ENCODE data around the gene LMX1B. TPM values are rescaled to one million over a fixed set of nuclear protein-coding genes. Genes with fewer than 3 reads are reported as not detected.

The LMX1B gene
- total and polyA plus RNA-seq, 2 of the 4 experiments (the other 2 are of a cell fraction): not detected

- Histone ChIP-seq H2AK9ac (replicated peaks; ENCODE audit: low read depth, low read length, poor library complexity) (no peak overlapping the region), H3K4me3 (ENCODE audit: insufficient read depth, low read depth, low read length) (no peak overlapping the region), H3K14ac (replicated peaks; ENCODE audit: low read depth, low read length) (no peak overlapping the region), H2AK5ac (ENCODE audit: low read depth, low read length) (no peak overlapping the region), H3K56ac (ENCODE audit: extremely low read depth, insufficient read depth, low read length) (no peak overlapping the region), H3K79me1 (ENCODE audit: low read depth in 1 of 2, low read length in 2 of 2) (no peaks in the 10 kb centered on the region), H3K36me3 (ENCODE audit: control insufficient read depth, insufficient read depth, low read length) (no peaks in the 10 kb centered on the region), H3K4me1 (ENCODE audit: control insufficient read depth, insufficient read depth, low read length) (no peaks in the 10 kb centered on the region), H3K27me3 (ENCODE audit: control insufficient read depth, insufficient read depth, low read length) (peaks cover 95% of the 10 kb centered on the region), H4K8ac (ENCODE audit: low read depth in 2 of 2, low read length in 2 of 2) (no peak overlapping the region), H4K91ac (ENCODE audit: insufficient read depth, low read depth, low read length) (no peak overlapping the region), H2BK5ac (ENCODE audit: low read depth, low read length, poor library complexity, severe bottlenecking) (no peak overlapping the region), H3K27ac (ENCODE audit: insufficient read depth, low read length) (no peak overlapping the region), H3K23ac (ENCODE audit: low read depth, low read length) (no peak overlapping the region), H3K9me3 (ENCODE audit: control insufficient read depth, insufficient read depth, low read length) (no peaks in the 10 kb centered on the region; the same call in 1 of the 2 replicates), H3K18ac (ENCODE audit: low read depth, low read length) (no peak overlapping the region), H4K5ac (ENCODE audit: low read depth, low read length) (no peak overlapping the region), H3K9me1 (ENCODE audit: insufficient read depth, low read length) (no peaks in the 10 kb centered on the region), H3K9ac (ENCODE audit: low read depth, low read length) (no peak overlapping the region), H4K20me1 (ENCODE audit: insufficient read depth, low read length) (peaks cover 5% of the 10 kb centered on the region; the same call in 1 of the 2 replicates), H3K4me2 (ENCODE audit: low read depth, low read length) (no peak overlapping the region), H2BK120ac (ENCODE audit: low read depth, low read length) (no peak overlapping the region), H3K4ac (ENCODE audit: low read depth, low read length) (no peak overlapping the region), H2BK20ac (ENCODE audit: low read depth, low read length) (no peak overlapping the region), H2AFZ (replicated peaks; ENCODE audit: low read length, poor library complexity) (no peak overlapping the region), H2BK15ac (ENCODE audit: low read depth, low read length) (no peak overlapping the region)
- in situ Hi-C loops (cut with MboI; ENCODE audit: low sequenced_read_pairs) (no loop called here), dilution Hi-C loops (cut with HindIII; ENCODE audit: low sequenced_read_pairs, unreplicated experiment) (no loop called here), intact Hi-C loops (cut with micrococcal nuclease) (no loop called here)
- ChIA-PET CTCF (no interaction called here), POLR2A (ENCODE audit: unreplicated experiment) (no interaction called here)
- DNase-seq (no peak), ATAC-seq (ENCODE audit: low read depth) (no peak)
- TF ChIP-seq CTCF (conservative IDR thresholded peaks at IDR 0.05; ENCODE audit: low read depth, low read length) (no peak), POLR2A (IDR thresholded peaks at IDR 0.05; ENCODE audit: low read depth, low read length) (no peak)
- WGBS, 2 experiments (ENCODE audit: extremely low coverage in 2 of 2, insufficient read length in 1 of 2): 46% methylated on average over 8 of the region's 10 CpGs; no CpG with 5 or more reads in 1 of the 2 experiments
- BruUV-seq (replicated peaks): no TSS peak
Observed at GRCh38 chr9:126616521-126616976, 2.8 kb downstream of the LMX1B start.

Data from IMR-90 (cell line).